ENCODE measurements around the gene MIEF1.

The MIEF1 gene

GRCh38 chr22:39547587-39547947 is 45.5 kb downstream of the MIEF1 start:
- no peak for DNase-seq (ENCODE audit: low read depth in 1 of 2, low spot score in 1 of 2)
- Histone ChIP-seq H3K27ac (replicated peaks) (no peak overlapping the region), H3K4me3 (replicated peaks; ENCODE audit: insufficient read depth, low read length) (no peak overlapping the region), H3K27me3 (ENCODE audit: insufficient read depth, poor library complexity, severe bottlenecking) (peaks cover 9% of the 10 kb centered on the region)
- TF ChIP-seq POLR2AphosphoS5 (IDR thresholded peaks at IDR 0.05; ENCODE audit: low read depth), result no peak
- no peak for TF ChIP-seq SPI1 (IDR thresholded peaks at IDR 0.05; ENCODE audit: borderline replicate concordance, low read depth)
- no peak for TF ChIP-seq GABPA (IDR thresholded peaks at IDR 0.05; ENCODE audit: low read depth)
- TF ChIP-seq CTCF (IDR thresholded peaks at IDR 0.05; ENCODE audit: insufficient read depth, low read length), result no peak
- TF ChIP-seq REST (IDR thresholded peaks at IDR 0.05; ENCODE audit: insufficient replicate concordance, low read depth), result no peak

GRCh38 chr22:39553429-39553828 is 51.3 kb downstream of the MIEF1 start:
- DNase-seq (ENCODE audit: low read depth in 1 of 2, low spot score in 1 of 2), result no peak
- no peak overlapping the region for H3K27ac ChIP-seq (replicated peaks)
- H3K4me3 ChIP-seq (replicated peaks; ENCODE audit: insufficient read depth, low read length), result no peak overlapping the region
- TF ChIP-seq SPI1 (IDR thresholded peaks at IDR 0.05; ENCODE audit: borderline replicate concordance, low read depth) (no peak), REST (IDR thresholded peaks at IDR 0.05; ENCODE audit: insufficient replicate concordance, low read depth) (no peak), CTCF (IDR thresholded peaks at IDR 0.05; ENCODE audit: insufficient read depth, low read length) (no peak), POLR2AphosphoS5 (IDR thresholded peaks at IDR 0.05; ENCODE audit: low read depth) (no peak), GABPA (IDR thresholded peaks at IDR 0.05; ENCODE audit: low read depth) (no peak)
- peaks cover 23% of the 10 kb centered on the region for H3K27me3 ChIP-seq (ENCODE audit: insufficient read depth, poor library complexity, severe bottlenecking)

GRCh38 chr22:39554151-39554550 is 52.1 kb downstream of the MIEF1 start:
- TF ChIP-seq REST (IDR thresholded peaks at IDR 0.05; ENCODE audit: insufficient replicate concordance, low read depth) (no peak), SPI1 (IDR thresholded peaks at IDR 0.05; ENCODE audit: borderline replicate concordance, low read depth) (no peak), CTCF (IDR thresholded peaks at IDR 0.05; ENCODE audit: insufficient read depth, low read length) (no peak), GABPA (IDR thresholded peaks at IDR 0.05; ENCODE audit: low read depth) (no peak), POLR2AphosphoS5 (IDR thresholded peaks at IDR 0.05; ENCODE audit: low read depth) (no peak)
- DNase-seq (ENCODE audit: low read depth in 1 of 2, low spot score in 1 of 2), result no peak
- Histone ChIP-seq H3K27ac (replicated peaks) (no peak overlapping the region), H3K27me3 (ENCODE audit: insufficient read depth, poor library complexity, severe bottlenecking) (peaks cover 28% of the 10 kb centered on the region), H3K4me3 (replicated peaks; ENCODE audit: insufficient read depth, low read length) (no peak overlapping the region)

Measured in HL-60 (cell line).